ENCODE measurements around the gene SDR42E2.

GRCh38 chr16:22123759-22124490, 38.4 kb upstream of the SDR42E2 start:
- TF ChIP-seq CTCF (conservative IDR thresholded peaks at IDR 0.05; ENCODE audit: low read depth, low read length) (no peak), EZH2 (IDR thresholded peaks at IDR 0.05; ENCODE audit: low read length, unreplicated experiment) (no peak)
